Activated CD8-positive, alpha-beta T cell treated with anti-CD3 and anti-CD28 coated beads for 36 hours (primary cell): ENCODE measurements around the gene RTP5. TPM values are rescaled to one million over a fixed set of nuclear protein-coding genes. Genes with fewer than 3 reads are reported as not detected.

Source experiments
- ATAC-seq: fragments of 200-7000 bp; cut with Tn5 transposase; one replicate; pipeline ENCODE4 v1.10.0; 2021; ENCODE audit warnings: mild to moderate bottlenecking, moderate library complexity
- CTCF ChIA-PET: fragments of 350-600 bp; sonication (Branson Sonifier 250); formaldehyde crosslinking; loops from one replicate; lab custom pipeline; 2021; ENCODE audit warnings: antibody characterized with exemption; lab: Charles Lee
- POLR2A ChIA-PET: fragments of 350-600 bp; sonication (Branson Sonifier 250); formaldehyde crosslinking; loops from one replicate; lab custom pipeline; 2021; ENCODE audit warnings: antibody characterized with exemption; lab: Charles Lee
- DNase-seq: peaks from one replicate; pipeline ENCODE4 v3.0.0-alpha.2; 2020
- H3K27ac Mint-ChIP-seq: one replicate; pipeline ENCODE4 v1.8.0; 2021; ENCODE audit warnings: mild to moderate bottlenecking, mixed read lengths
- H3K27me3 Mint-ChIP-seq: one replicate; pipeline ENCODE4 v1.8.0; 2021; ENCODE audit warnings: mixed read lengths
- H3K36me3 Mint-ChIP-seq: one replicate; pipeline ENCODE4 v1.8.0; 2021; ENCODE audit warnings: low read depth, mixed read lengths
- H3K4me1 Mint-ChIP-seq: one replicate; pipeline ENCODE4 v1.8.0; 2021; ENCODE audit warnings: low read depth, mixed read lengths
- H3K4me3 Mint-ChIP-seq: one replicate; pipeline ENCODE4 v1.8.0; 2021; ENCODE audit warnings: mild to moderate bottlenecking, moderate library complexity, mixed read lengths
- H3K9me3 Mint-ChIP-seq: one replicate; pipeline ENCODE4 v1.8.0; 2021; ENCODE audit warnings: mixed read lengths
- intact Hi-C: fragments of 100-400 bp; cut with micrococcal nuclease; formaldehyde crosslinking; loops from one replicate; pipeline ENCODE4 v1.10.0; 2022
- total RNA-seq, 2 experiments: library from RNA; stranded (reverse); gene quantifications; one replicate each; pipeline ENCODE4 v1.2.3, GENCODE V29; 2021
- TF ChIP-seq, protein P1 (sequence below): fragments of 200-600 bp; IDR thresholded peaks from one replicate; pipeline ENCODE4 v1.8.0; 2022; ENCODE audit warnings: antibody characterized with exemption, mild to moderate bottlenecking

RTP5 gene
- total RNA-seq, 2 experiments from 2014 or later: 0.22 to 0.29 TPM

DNA sequence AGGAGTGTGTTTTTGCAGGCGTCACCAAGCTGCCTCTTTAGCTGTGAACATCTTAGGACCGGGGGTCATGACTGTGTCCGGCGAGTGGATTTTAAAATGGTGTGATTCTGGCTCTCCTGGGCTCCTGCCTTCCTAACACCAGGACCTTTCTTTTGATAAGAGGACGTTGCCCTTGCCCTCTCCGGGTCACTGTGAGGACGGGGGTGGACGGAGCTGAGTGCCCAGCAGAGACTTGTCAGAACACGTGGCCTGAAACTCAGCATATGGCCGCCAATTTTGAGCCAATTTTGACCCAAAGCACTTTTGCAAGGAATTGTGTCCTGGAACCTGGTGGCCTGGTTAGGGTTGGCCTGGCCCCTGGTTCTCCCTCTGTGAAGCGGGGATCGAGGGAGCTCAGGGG is 40.2 kb downstream of the RTP5 start:
- intact Hi-C loops: loop anchor here (2.0 kb wide), 1 partner anchor 185 kb away; no protein-coding TSS in a partner anchor
- Mint-ChIP-seq H3K27ac (no peak overlapping the region), H3K4me3 (no peak overlapping the region), H3K36me3 (peaks cover 8% of the 10 kb centered on the region), H3K4me1 (no peaks in the 10 kb centered on the region), H3K27me3 (no peaks in the 10 kb centered on the region), H3K9me3 (no peaks in the 10 kb centered on the region)
- TF ChIP-seq, protein P1, sequence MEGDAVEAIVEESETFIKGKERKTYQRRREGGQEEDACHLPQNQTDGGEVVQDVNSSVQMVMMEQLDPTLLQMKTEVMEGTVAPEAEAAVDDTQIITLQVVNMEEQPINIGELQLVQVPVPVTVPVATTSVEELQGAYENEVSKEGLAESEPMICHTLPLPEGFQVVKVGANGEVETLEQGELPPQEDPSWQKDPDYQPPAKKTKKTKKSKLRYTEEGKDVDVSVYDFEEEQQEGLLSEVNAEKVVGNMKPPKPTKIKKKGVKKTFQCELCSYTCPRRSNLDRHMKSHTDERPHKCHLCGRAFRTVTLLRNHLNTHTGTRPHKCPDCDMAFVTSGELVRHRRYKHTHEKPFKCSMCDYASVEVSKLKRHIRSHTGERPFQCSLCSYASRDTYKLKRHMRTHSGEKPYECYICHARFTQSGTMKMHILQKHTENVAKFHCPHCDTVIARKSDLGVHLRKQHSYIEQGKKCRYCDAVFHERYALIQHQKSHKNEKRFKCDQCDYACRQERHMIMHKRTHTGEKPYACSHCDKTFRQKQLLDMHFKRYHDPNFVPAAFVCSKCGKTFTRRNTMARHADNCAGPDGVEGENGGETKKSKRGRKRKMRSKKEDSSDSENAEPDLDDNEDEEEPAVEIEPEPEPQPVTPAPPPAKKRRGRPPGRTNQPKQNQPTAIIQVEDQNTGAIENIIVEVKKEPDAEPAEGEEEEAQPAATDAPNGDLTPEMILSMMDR: no peak
- no peak for ATAC-seq
- ChIA-PET POLR2A (no interaction called here), CTCF (no interaction called here)
- no peak for DNase-seq

GRCh38 chr2:241910604-241911520 is 41.3 kb downstream of the RTP5 start:
- DNase-seq (no peak), ATAC-seq (no peak)
- TF ChIP-seq, protein P1: no peak
- ChIA-PET POLR2A (no interaction called here), CTCF (no interaction called here)
- peaks cover 8% of the 10 kb centered on the region for H3K36me3 Mint-ChIP-seq
- H3K4me1 Mint-ChIP-seq: no peaks in the 10 kb centered on the region
- intact Hi-C loops: no loop called here
- no peaks in the 10 kb centered on the region for H3K27me3 Mint-ChIP-seq
- H3K27ac Mint-ChIP-seq: no peak overlapping the region
- H3K9me3 Mint-ChIP-seq: no peaks in the 10 kb centered on the region
- H3K4me3 Mint-ChIP-seq: no peak overlapping the region

GRCh38 chr2:241911551-241911950 is 42.0 kb downstream of the RTP5 start:
- TF ChIP-seq, protein P1: no peak
- POLR2A ChIA-PET: no interaction called here
- DNase-seq: no peak
- H3K4me1 Mint-ChIP-seq: no peaks in the 10 kb centered on the region
- no peak for ATAC-seq
- CTCF ChIA-PET: no interaction called here
- peaks cover 8% of the 10 kb centered on the region for H3K36me3 Mint-ChIP-seq
- intact Hi-C loops: no loop called here
- H3K9me3 Mint-ChIP-seq: no peaks in the 10 kb centered on the region
- no peak overlapping the region for H3K4me3 Mint-ChIP-seq
- H3K27me3 Mint-ChIP-seq: no peaks in the 10 kb centered on the region
- H3K27ac Mint-ChIP-seq: no peak overlapping the region

GRCh38 chr2:241912021-241912555 is 42.6 kb downstream of the RTP5 start:
- CTCF ChIA-PET: no interaction called here
- ATAC-seq (no peak), DNase-seq (no peak)
- Mint-ChIP-seq H3K27ac (no peak overlapping the region), H3K36me3 (peaks cover 8% of the 10 kb centered on the region), H3K27me3 (no peaks in the 10 kb centered on the region), H3K9me3 (no peaks in the 10 kb centered on the region), H3K4me3 (no peak overlapping the region), H3K4me1 (no peaks in the 10 kb centered on the region)
- TF ChIP-seq, protein P1: no peak
- intact Hi-C loops: no loop called here
- POLR2A ChIA-PET: no interaction called here

GRCh38 chr2:241913703-241914102 is 44.2 kb downstream of the RTP5 start:
- Mint-ChIP-seq H3K9me3 (no peaks in the 10 kb centered on the region), H3K27ac (no peak overlapping the region), H3K36me3 (peaks cover 8% of the 10 kb centered on the region), H3K27me3 (no peaks in the 10 kb centered on the region), H3K4me3 (no peak overlapping the region), H3K4me1 (no peaks in the 10 kb centered on the region)
- ATAC-seq: no peak
- DNase-seq: no peak
- ChIA-PET POLR2A (no interaction called here), CTCF (no interaction called here)
- TF ChIP-seq, protein P1: no peak
- intact Hi-C loops: no loop called here
